Bronchial epithelial cell (primary cell): ENCODE data around the gene SLC22A6. TPM values are rescaled to one million over a fixed set of nuclear protein-coding genes. Genes with fewer than 3 reads are reported as not detected.

Experiments used
- DNase-seq: peaks from one replicate; pipeline ENCODE4 v3.0.0-alpha.2; 2010; ENCODE audit warnings: low read depth
- FAIRE-seq: peaks from 2 replicates; lab custom pipeline; 2011; peaks lifted over from hg19 to GRCh38; lab: Jason Lieb, UNC
- H3K27me3 ChIP-seq: 2 replicates; pipeline ENCODE4 v1.5.1; 2011; ENCODE audit warnings: low read length; ENCODE audit not compliant: control insufficient read depth, insufficient read depth
- H3K36me3 ChIP-seq: 2 replicates; pipeline ENCODE4 v1.5.1; 2011; ENCODE audit warnings: low read length; ENCODE audit not compliant: control insufficient read depth, insufficient read depth
- H3K4me3 ChIP-seq: 2 replicates; pipeline ENCODE4 v1.5.1; 2011; ENCODE audit warnings: mild to moderate bottlenecking, low read depth, low read length, control low read depth
- CTCF ChIP-seq: IDR thresholded peaks from 2 replicates; pipeline ENCODE4 v1.5.1; 2011; ENCODE audit warnings: mild to moderate bottlenecking, moderate library complexity, low read length, control low read depth, inconsistent platforms; ENCODE audit not compliant: insufficient read depth, severe bottlenecking
- total RNA-seq: library from RNA; depleted of rRNA; stranded (reverse); fragments of >200 nt; gene quantifications from 2 replicates; pipeline ENCODE4 v1.2.1, GENCODE V29; 2014

Gene SLC22A6
- total RNA-seq, 1 donor from 2014 or later = not detected

- H3K27me3 ChIP-seq = peaks cover 45% of the 10 kb centered on the region
- no peak for TF ChIP-seq CTCF
- no peak for FAIRE-seq
Measured at GRCh38 chr11:62928011-62928410, 56.8 kb downstream of the SLC22A6 start.

GRCh38 chr11:62926680-62927455 is 57.9 kb downstream of the SLC22A6 start:
- DNase-seq (no peak), FAIRE-seq (no peak)
- no peak overlapping the region for H3K4me3 ChIP-seq
- TF ChIP-seq CTCF = no peak
- peaks cover 53% of the 10 kb centered on the region for H3K27me3 ChIP-seq
- H3K36me3 ChIP-seq = no peaks in the 10 kb centered on the region

More at GRCh38 chr11:62928011-62928410, 56.8 kb downstream of the SLC22A6 start:
- Histone ChIP-seq H3K4me3 (no peak overlapping the region), H3K36me3 (no peaks in the 10 kb centered on the region)
- no peak for DNase-seq

Other genes starting within 250 kb of the SLC22A6 start
- 11.0 and 11.6 TPM in 2 replicates for gene ZBTB3, start 230.8 kb downstream of the SLC22A6 start, total RNA-seq
- gene POLR2G, start 223.4 kb downstream of the SLC22A6 start, total RNA-seq = 102 and 121 TPM in 2 replicates
- 16.6 and 17.1 TPM in 2 replicates for gene TAF6L, start 213.6 kb downstream of the SLC22A6 start, total RNA-seq
- gene TMEM179B, start 197.6 kb downstream of the SLC22A6 start, total RNA-seq = 19.0 and 30.0 TPM in 2 replicates
- gene TMEM223, start 193.0 kb downstream of the SLC22A6 start, total RNA-seq = 18.6 and 19.5 TPM in 2 replicates
- 13.4 and 15.3 TPM in 2 replicates for gene NXF1, start 179.5 kb downstream of the SLC22A6 start, total RNA-seq
- 31.3 and 36.2 TPM in 2 replicates for gene STX5, start 152.9 kb downstream of the SLC22A6 start, total RNA-seq
- not detected in 2 replicates for gene TEX54, start 152.1 kb downstream of the SLC22A6 start, total RNA-seq
- gene WDR74, start 145.4 kb downstream of the SLC22A6 start, total RNA-seq = 59.0 and 113 TPM in 2 replicates
- gene SLC3A2, start 104.1 kb downstream of the SLC22A6 start, total RNA-seq = 1,292 and 1,548 TPM in 2 replicates
- not detected in 2 replicates for gene CHRM1, start 63.6 kb downstream of the SLC22A6 start, total RNA-seq
- gene SLC22A8, start 30.9 kb upstream of the SLC22A6 start, total RNA-seq = not detected in 2 replicates
- not detected in 2 replicates for gene SLC22A24, start 159.3 kb upstream of the SLC22A6 start, total RNA-seq